RPMI8226 (cell line): Measurements from ENCODE around the gene KCTD10.

ENCODE experiments used
- DNase-seq: peaks from one replicate; pipeline ENCODE4 v3.0.0-alpha.2; 2015

Gene KCTD10

GRCh38 chr12:109477185-109477962 is at the start of gene KCTD10, which contains the start of gene UBE3B:
Gene KCTD10 (minus strand): TSS chr12:109477300. CDS start chr12:109477262, 38 bp downstream.
Gene UBE3B (plus strand): TSS chr12:109477634. CDS start chr12:109483552, 5,918 bp downstream.
- peak; percentile 93 for DNase-seq

GRCh38 chr12:109525279-109525585 is 48.1 kb upstream of the KCTD10 start:
- DNase-seq = no peak

- DNase-seq = no peak
These were observed 47.6 kb upstream of the KCTD10 start for GRCh38 chr12:109524466-109525278.

- no peak for DNase-seq
These were observed 46.4 kb upstream of the KCTD10 start for GRCh38 chr12:109523504-109523903.

GRCh38 chr12:109523071-109523470 is 46.0 kb upstream of the KCTD10 start:
- DNase-seq = no peak

- DNase-seq = no peak
These were observed 44.7 kb upstream of the KCTD10 start for GRCh38 chr12:109521831-109522230.

- DNase-seq = no peak
These were observed 42.7 kb upstream of the KCTD10 start for GRCh38 chr12:109519787-109520186.

GRCh38 chr12:109518820-109519665 is 41.9 kb upstream of the KCTD10 start:
- DNase-seq = peak; percentile 65

GRCh38 chr12:109517619-109518018 is 40.5 kb upstream of the KCTD10 start:
- no peak for DNase-seq

- no peak for DNase-seq
These were observed 36.9 kb upstream of the KCTD10 start for GRCh38 chr12:109513977-109514376.

GRCh38 chr12:109513051-109513450 is 36.0 kb upstream of the KCTD10 start:
- no peak for DNase-seq

- no peak for DNase-seq
These were observed 35.5 kb upstream of the KCTD10 start for GRCh38 chr12:109512608-109513007.

- no peak for DNase-seq
These were observed 33.1 kb upstream of the KCTD10 start for GRCh38 chr12:109510196-109510595.

GRCh38 chr12:109504068-109504467 is 27.0 kb upstream of the KCTD10 start:
- no peak for DNase-seq

- no peak for DNase-seq
These were observed 26.5 kb upstream of the KCTD10 start for GRCh38 chr12:109503611-109504010.

- no peak for DNase-seq
These were observed 25.2 kb upstream of the KCTD10 start for GRCh38 chr12:109502332-109502731.

- DNase-seq = no peak
These were observed 24.2 kb upstream of the KCTD10 start for GRCh38 chr12:109501299-109501698.

- no peak for DNase-seq
These were observed 23.5 kb upstream of the KCTD10 start for GRCh38 chr12:109500406-109501185.

- DNase-seq = no peak
These were observed 20.6 kb upstream of the KCTD10 start for GRCh38 chr12:109497675-109498074.

- DNase-seq = no peak
These were observed 19.2 kb upstream of the KCTD10 start for GRCh38 chr12:109496306-109496705.

GRCh38 chr12:109495012-109495411 is 17.9 kb upstream of the KCTD10 start:
- no peak for DNase-seq

- DNase-seq = no peak
These were observed 17.3 kb upstream of the KCTD10 start for GRCh38 chr12:109494348-109494881.
